Measurements from ENCODE around the gene PLEKHO2. TPM values are rescaled to one million over a fixed set of nuclear protein-coding genes. Genes with fewer than 3 reads are reported as not detected.

Gene PLEKHO2
- total RNA-seq, 4 donors from 2014 or later = 10.3 to 46.2 (median 23.0) TPM

GRCh38 chr15:64895285-64896065, 53.8 kb downstream of the PLEKHO2 start:
- Histone ChIP-seq H3K4me3 (peak overlapping the region; percentile 6 to 22), H3K36me3 (no peaks in the 10 kb centered on the region), H3K9me3 (no peaks in the 10 kb centered on the region), H3K27me3 (no peaks in the 10 kb centered on the region), H3K4me1 (peaks cover 0 to 13% of the 10 kb centered on the region in 2 donors), H3K27ac (peak overlapping the region; percentile 87)
- TF ChIP-seq CTCF (IDR thresholded peaks at IDR 0.05) (peak in 1 of 4 experiments; percentile 4), POLR2A (IDR thresholded peaks at IDR 0.05) (no peak)
- intact Hi-C loops (cut with DNase I; ENCODE audit: low total_unique reads) = no loop called here
- no peak for DNase-seq

GRCh38 chr15:64896371-64897069, 54.8 kb downstream of the PLEKHO2 start:
- H3K36me3 ChIP-seq = no peaks in the 10 kb centered on the region
- peak overlapping the region; percentile 87 for H3K27ac ChIP-seq
- intact Hi-C loops (cut with DNase I; ENCODE audit: low total_unique reads) = no loop called here
- H3K9me3 ChIP-seq = no peaks in the 10 kb centered on the region
- TF ChIP-seq CTCF (IDR thresholded peaks at IDR 0.05) = no peak
- no peak for TF ChIP-seq POLR2A (IDR thresholded peaks at IDR 0.05)
- no peak for DNase-seq
- no peak overlapping the region for H3K4me3 ChIP-seq
- peaks cover 0 to 13% of the 10 kb centered on the region in 2 donors for H3K4me1 ChIP-seq
- no peaks in the 10 kb centered on the region for H3K27me3 ChIP-seq

GRCh38 chr15:64897345-64897985, 55.8 kb downstream of the PLEKHO2 start:
- Histone ChIP-seq H3K27me3 (no peaks in the 10 kb centered on the region), H3K4me3 (no peak overlapping the region), H3K36me3 (no peaks in the 10 kb centered on the region), H3K9me3 (no peaks in the 10 kb centered on the region), H3K27ac (peak overlapping the region; percentile 87), H3K4me1 (peaks cover 0 to 13% of the 10 kb centered on the region in 2 donors)
- peak; percentile 47 to 64 for DNase-seq
- intact Hi-C loops (cut with DNase I; ENCODE audit: low total_unique reads) = no loop called here
- TF ChIP-seq CTCF (IDR thresholded peaks at IDR 0.05) (no peak), POLR2A (IDR thresholded peaks at IDR 0.05) (no peak)

GRCh38 chr15:64898406-64898805, 56.7 kb downstream of the PLEKHO2 start:
- Histone ChIP-seq H3K4me1 (peaks cover 0 to 13% of the 10 kb centered on the region in 2 donors), H3K36me3 (no peaks in the 10 kb centered on the region), H3K4me3 (no peak overlapping the region), H3K9me3 (no peaks in the 10 kb centered on the region), H3K27ac (peak overlapping the region; percentile 87), H3K27me3 (no peaks in the 10 kb centered on the region)
- intact Hi-C loops (cut with DNase I; ENCODE audit: low total_unique reads) = no loop called here
- DNase-seq = no peak
- TF ChIP-seq POLR2A (IDR thresholded peaks at IDR 0.05) (no peak), CTCF (IDR thresholded peaks at IDR 0.05) (no peak)
